GM13977 (cell line): Measurements from ENCODE around the gene CREBBP.

Experiments
- DNase-seq: peaks from one replicate; pipeline ENCODE4 v3.0.0; 2012; ENCODE audit warnings: low spot score
- CTCF ChIP-seq: IDR thresholded peaks from 2 replicates; pipeline ENCODE4 v1.5.1; 2012; ENCODE audit warnings: mild to moderate bottlenecking, control low read depth; ENCODE audit not compliant: insufficient read depth; ENCODE audit errors: extremely low read depth, missing control alignments
- in situ Hi-C: fragments of 300-500 bp; cut with MboI; formaldehyde crosslinking; loops from one replicate; pipeline ENCODE4 v1.12.0; 2022; ENCODE audit warnings: low sequenced_read_pairs, low pct_unique_long_range_greater_than_20kb, mixed read lengths, inconsistent platforms; ENCODE audit not compliant: unreplicated experiment

The CREBBP gene

DNA sequence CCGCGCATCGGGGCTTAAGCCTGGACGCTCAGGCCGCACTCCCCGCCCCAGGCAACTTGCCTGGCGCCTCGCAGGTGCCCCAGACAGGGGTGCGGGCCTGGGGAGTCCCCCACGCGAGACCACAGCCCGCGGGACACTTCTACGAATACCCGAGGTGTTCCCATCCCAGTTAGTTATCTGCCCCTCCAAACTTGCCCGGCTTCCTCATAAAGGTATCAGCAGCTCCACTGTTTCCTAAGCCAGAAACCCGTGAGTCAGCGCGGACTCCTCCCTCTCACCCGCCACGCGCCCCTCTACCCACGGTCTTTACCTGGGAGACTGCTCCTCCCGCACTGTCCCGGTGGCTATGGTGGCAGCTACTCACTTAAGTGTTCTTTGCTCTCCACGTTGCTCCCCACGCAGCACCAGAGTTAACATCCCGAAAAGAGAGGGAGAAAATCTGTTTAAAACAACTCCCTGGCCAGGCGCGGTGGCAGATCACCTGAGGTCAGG lies 1.0 kb upstream of the CREBBP start:
- DNase-seq, result no peak
- no peak for TF ChIP-seq CTCF
- in situ Hi-C loops, result loop anchor here (25.0 kb wide), 1 partner anchor 194 kb away; no protein-coding TSS in a partner anchor

DNA sequence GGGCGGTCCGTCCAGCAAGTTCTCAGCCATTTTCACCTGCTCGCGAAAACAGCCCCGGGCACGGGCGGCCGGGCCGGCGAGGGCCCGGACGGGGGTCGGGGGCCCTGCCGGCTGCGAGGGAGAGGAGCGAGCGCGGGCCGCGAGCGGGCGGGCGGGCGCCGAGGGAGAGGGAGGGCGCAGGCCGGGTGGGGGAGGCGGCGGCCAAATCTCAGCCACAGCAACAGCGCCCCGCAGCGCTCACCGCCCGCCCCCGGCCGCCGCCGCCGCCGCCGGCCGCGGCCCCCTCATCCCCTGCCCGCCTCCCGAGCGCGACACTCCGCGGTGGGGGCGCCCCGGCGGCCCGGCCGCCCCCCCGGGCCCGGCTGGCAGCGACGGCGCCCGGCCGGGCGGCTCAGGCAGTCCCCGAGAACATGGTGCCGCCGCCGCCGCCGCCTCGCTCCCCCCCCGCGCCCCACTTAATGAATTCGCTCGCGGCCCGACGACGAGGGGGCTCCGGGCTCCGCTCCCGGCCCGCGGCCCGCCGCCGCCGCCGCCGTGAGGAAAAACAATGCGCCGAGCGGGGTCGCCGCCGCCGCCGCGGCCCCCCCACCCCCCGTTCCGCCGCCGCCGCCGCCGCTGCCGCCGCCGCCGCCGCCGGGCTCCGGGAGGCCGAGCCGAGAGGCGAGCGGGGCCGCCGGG lies 487 bp downstream of the CREBBP start:
- peak; percentile 85 for DNase-seq
- peak; percentile 55 for TF ChIP-seq CTCF
- in situ Hi-C loops, result loop anchor here (25.0 kb wide), 1 partner anchor 193 kb away; no protein-coding TSS in a partner anchor

DNA sequence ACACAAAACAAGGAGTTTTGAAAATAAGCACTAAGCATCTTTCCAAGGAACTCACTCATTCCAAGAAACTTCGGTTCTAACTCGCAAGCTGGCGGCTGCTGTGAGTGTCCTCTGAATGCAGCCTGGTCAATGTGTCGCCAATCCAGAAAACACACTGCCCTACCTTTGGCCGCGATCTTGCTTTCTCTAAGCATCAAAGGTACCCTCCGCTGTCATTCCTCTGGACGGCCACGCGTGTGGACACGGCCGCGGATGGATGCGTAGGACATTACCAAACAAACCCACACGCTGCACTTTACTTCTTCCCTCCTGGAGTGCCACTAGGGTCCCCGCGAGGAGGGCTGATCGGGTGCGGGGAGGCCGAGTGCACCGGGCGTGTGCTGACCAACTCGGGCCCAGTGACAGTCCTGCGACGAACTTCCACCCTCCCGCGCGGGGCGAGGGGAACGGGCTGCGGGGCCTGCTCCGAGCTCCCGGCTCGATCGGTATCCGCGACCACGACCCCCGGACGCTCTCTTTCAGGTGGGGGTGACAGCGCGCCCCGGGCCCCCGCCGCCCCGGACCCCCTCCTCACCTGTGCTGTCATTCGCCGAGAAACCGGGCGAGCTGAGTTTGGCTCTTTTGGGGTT lies 1.1 kb downstream of the CREBBP start:
- DNase-seq, result peak; percentile 30
- no peak for TF ChIP-seq CTCF
- in situ Hi-C loops, result loop anchor here (25.0 kb wide), 1 partner anchor 192 kb away; no protein-coding TSS in a partner anchor

GRCh38 chr16:3878610-3879009 lies 1.9 kb downstream of the CREBBP start:
- no peak for DNase-seq
- in situ Hi-C loops, result loop anchor here (25.0 kb wide), 1 partner anchor 191 kb away; no protein-coding TSS in a partner anchor
- no peak for TF ChIP-seq CTCF

DNA sequence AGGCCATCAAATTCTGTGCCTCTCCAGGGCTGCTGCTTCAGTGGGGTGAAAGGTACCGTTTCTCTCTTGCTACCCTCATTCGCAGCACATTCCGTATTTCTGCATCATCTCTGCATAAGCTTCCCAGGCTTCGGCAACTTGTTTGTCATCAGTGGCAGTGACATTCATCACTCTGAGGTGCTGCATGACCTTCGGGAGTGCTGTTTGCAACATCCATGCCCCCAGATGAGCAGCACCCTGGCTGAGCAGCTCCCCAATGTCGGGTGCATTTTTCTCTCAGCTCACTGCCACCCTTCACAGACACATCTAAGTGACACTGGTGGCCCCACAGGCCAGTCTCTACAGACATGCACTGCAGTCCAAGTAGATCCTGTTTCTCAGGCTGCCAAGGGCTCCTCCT lies 3.8 kb downstream of the CREBBP start:
- in situ Hi-C loops, result loop anchor here (25.0 kb wide), 1 partner anchor 189 kb away; no protein-coding TSS in a partner anchor
- DNase-seq, result no peak
- TF ChIP-seq CTCF, result no peak

GRCh38 chr16:3876160-3876559 lies 4.4 kb downstream of the CREBBP start:
- TF ChIP-seq CTCF, result no peak
- in situ Hi-C loops, result loop anchor here (25.0 kb wide), 1 partner anchor 189 kb away; no protein-coding TSS in a partner anchor
- no peak for DNase-seq
